ENCODE data around the gene USP2. TPM values are rescaled to one million over a fixed set of nuclear protein-coding genes. Genes with fewer than 3 reads are reported as not detected.

USP2 gene
- total RNA-seq, 1 experiment from 2014 or later: 3.1 TPM

GRCh38 chr11:119307219-119307618 is 74.3 kb downstream of the USP2 start:
- peak; percentile 47; the same call in 1 of the 2 replicates for ATAC-seq
- intact Hi-C loops (cut with micrococcal nuclease; ENCODE audit: unreplicated experiment): no loop called here
- Histone ChIP-seq H3K27me3 (ENCODE audit: control insufficient read depth, insufficient read depth, low read length) (no peaks in the 10 kb centered on the region), H3K4me1 (ENCODE audit: control insufficient read depth, insufficient read depth, low read length) (no peaks in the 10 kb centered on the region), H3K36me3 (ENCODE audit: control insufficient read depth, insufficient read depth, low read length) (peaks cover 14% of the 10 kb centered on the region), H3K4me3 (ENCODE audit: low read depth in 2 of 2, low read length in 2 of 2) (no peak overlapping the region), H3K9me3 (ENCODE audit: control insufficient read depth, insufficient read depth, low read depth, low read length) (no peaks in the 10 kb centered on the region), H3K27ac (ENCODE audit: low read length) (no peak overlapping the region)
- ChIA-PET CTCF (interaction anchor here (0.6 to 0.7 kb wide), 5 partner anchors 9 to 271 kb away, joined by 3 to 6 read pairs (median 4); partner anchors contain the start of gene CBL), POLR2A (interaction anchor here (0.6 kb wide), 1 partner anchor 14 kb away, joined by 6 read pairs; no protein-coding TSS in a partner anchor)
- no TSS peak for BruUV-seq (replicated peaks)
- in situ Hi-C loops (cut with HindIII; ENCODE audit: low pct_unique_long_range_greater_than_20kb, low sequenced_read_pairs): no loop called here
- no peak for DNase-seq (ENCODE audit: low read depth, low spot score)
- TF ChIP-seq POLR2AphosphoS5 (IDR thresholded peaks at IDR 0.05; ENCODE audit: low read depth, low read length) (no peak), TCF7L2 (IDR thresholded peaks at IDR 0.05; ENCODE audit: low read depth, low read length) (no peak), SIN3A (IDR thresholded peaks at IDR 0.05; ENCODE audit: borderline replicate concordance, insufficient read depth, low read depth, low read length) (no peak), CTCF (IDR thresholded peaks at IDR 0.05) (no peak; the same call in 1 of the 2 replicates)
- TF ChIP-seq, protein P1, sequence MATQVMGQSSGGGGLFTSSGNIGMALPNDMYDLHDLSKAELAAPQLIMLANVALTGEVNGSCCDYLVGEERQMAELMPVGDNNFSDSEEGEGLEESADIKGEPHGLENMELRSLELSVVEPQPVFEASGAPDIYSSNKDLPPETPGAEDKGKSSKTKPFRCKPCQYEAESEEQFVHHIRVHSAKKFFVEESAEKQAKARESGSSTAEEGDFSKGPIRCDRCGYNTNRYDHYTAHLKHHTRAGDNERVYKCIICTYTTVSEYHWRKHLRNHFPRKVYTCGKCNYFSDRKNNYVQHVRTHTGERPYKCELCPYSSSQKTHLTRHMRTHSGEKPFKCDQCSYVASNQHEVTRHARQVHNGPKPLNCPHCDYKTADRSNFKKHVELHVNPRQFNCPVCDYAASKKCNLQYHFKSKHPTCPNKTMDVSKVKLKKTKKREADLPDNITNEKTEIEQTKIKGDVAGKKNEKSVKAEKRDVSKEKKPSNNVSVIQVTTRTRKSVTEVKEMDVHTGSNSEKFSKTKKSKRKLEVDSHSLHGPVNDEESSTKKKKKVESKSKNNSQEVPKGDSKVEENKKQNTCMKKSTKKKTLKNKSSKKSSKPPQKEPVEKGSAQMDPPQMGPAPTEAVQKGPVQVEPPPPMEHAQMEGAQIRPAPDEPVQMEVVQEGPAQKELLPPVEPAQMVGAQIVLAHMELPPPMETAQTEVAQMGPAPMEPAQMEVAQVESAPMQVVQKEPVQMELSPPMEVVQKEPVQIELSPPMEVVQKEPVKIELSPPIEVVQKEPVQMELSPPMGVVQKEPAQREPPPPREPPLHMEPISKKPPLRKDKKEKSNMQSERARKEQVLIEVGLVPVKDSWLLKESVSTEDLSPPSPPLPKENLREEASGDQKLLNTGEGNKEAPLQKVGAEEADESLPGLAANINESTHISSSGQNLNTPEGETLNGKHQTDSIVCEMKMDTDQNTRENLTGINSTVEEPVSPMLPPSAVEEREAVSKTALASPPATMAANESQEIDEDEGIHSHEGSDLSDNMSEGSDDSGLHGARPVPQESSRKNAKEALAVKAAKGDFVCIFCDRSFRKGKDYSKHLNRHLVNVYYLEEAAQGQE (IDR thresholded peaks at IDR 0.05; ENCODE audit: insufficient read depth in 1 of 2, low read depth in 2 of 2, low read length in 1 of 2): no peak

DNA sequence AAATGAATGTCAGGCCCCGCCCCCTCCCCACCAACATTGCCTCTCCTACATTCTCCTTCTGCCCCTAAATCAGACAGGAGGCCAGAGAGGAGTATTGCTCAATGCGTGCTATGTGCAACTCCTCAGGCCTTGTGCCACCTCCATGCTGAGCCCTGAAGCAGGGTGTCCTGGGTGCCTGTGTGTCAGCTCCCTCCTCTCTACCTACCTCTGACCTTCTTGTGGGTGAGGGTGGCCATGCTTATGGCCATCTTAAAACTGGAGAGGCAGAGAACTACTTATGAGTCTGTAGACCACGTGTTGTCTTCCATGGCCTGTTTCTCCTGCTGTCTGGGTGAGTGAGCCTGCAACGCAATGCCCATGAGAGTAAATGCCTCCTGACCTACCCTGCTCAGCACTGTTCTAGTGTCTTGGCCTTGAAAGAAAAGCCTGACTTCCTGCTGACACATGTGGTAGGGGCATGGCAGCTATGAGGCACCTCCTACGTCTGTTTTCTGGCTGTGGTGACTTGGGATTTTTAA is 75.1 kb downstream of the USP2 start:
- Histone ChIP-seq H3K27me3 (ENCODE audit: control insufficient read depth, insufficient read depth, low read length) (no peaks in the 10 kb centered on the region), H3K36me3 (ENCODE audit: control insufficient read depth, insufficient read depth, low read length) (peaks cover 15% of the 10 kb centered on the region), H3K27ac (ENCODE audit: low read length) (no peak overlapping the region), H3K9me3 (ENCODE audit: control insufficient read depth, insufficient read depth, low read depth, low read length) (no peaks in the 10 kb centered on the region), H3K4me3 (ENCODE audit: low read depth in 2 of 2, low read length in 2 of 2) (no peak overlapping the region), H3K4me1 (ENCODE audit: control insufficient read depth, insufficient read depth, low read length) (no peaks in the 10 kb centered on the region)
- intact Hi-C loops (cut with micrococcal nuclease; ENCODE audit: unreplicated experiment) (no loop called here), in situ Hi-C loops (cut with HindIII; ENCODE audit: low pct_unique_long_range_greater_than_20kb, low sequenced_read_pairs) (no loop called here)
- ChIA-PET CTCF (interaction anchor here (0.6 to 0.7 kb wide), 2 partner anchors 14 to 110 kb away, joined by 3 to 4 read pairs; no protein-coding TSS in a partner anchor), POLR2A (no interaction called here)
- no peak for TF ChIP-seq CTCF (IDR thresholded peaks at IDR 0.05)
- no peak for DNase-seq (ENCODE audit: low read depth, low spot score)
- BruUV-seq (replicated peaks): no TSS peak
- no peak for ATAC-seq

Measured in Panc1 (cell line).